CD4-positive, alpha-beta T cell treated with Interleukin-6 at 100 ng/mL for 8 hours (primary cell): ENCODE results near the gene MIEF1.
A peak's percentile ranks its signal among the peaks of the same experiment; 100 is the strongest.
"Not testable (repeated sequence)": the region's sequence is repeated elsewhere in the genome, so short reads cannot be mapped to it uniquely, and the experiment has no call there.

ENCODE experiments used
- DNase-seq: peaks from one replicate; pipeline ENCODE4 v3.0.0-alpha.2; 2020; ENCODE audit warnings: mixed read lengths, low spot score

Gene MIEF1

GRCh38 chr22:39513791-39514190 lies 11.7 kb downstream of the MIEF1 start:
- no peak for DNase-seq

GRCh38 chr22:39514373-39514973 lies 12.4 kb downstream of the MIEF1 start:
- DNase-seq, result no peak

GRCh38 chr22:39515266-39516050 lies 13.4 kb downstream of the MIEF1 start:
- DNase-seq, result no peak

- no peak for DNase-seq
Observed at GRCh38 chr22:39517470-39517869, 15.4 kb downstream of the MIEF1 start.

GRCh38 chr22:39518144-39518786 lies 16.2 kb downstream of the MIEF1 start:
- no peak for DNase-seq

GRCh38 chr22:39518996-39519680 lies 17.0 kb downstream of the MIEF1 start:
- no peak for DNase-seq

GRCh38 chr22:39519681-39520225 lies 17.7 kb downstream of the MIEF1 start:
- DNase-seq, result peak; percentile 97

- DNase-seq, result peak; percentile 83
Observed at GRCh38 chr22:39520226-39521105, 18.4 kb downstream of the MIEF1 start, which contains the start of gene ATF4. TSS of gene ATF4 (plus strand) at chr22:39520562. CDS start at chr22:39521446, 884 bp downstream.

- DNase-seq, result not testable (repeated sequence)
Observed at GRCh38 chr22:39521106-39521885, 19.2 kb downstream of the MIEF1 start.

GRCh38 chr22:39522091-39522490 lies 20.0 kb downstream of the MIEF1 start:
- DNase-seq, result not testable (repeated sequence)

- DNase-seq, result no peak
Observed at GRCh38 chr22:39522567-39523300, 20.6 kb downstream of the MIEF1 start.

GRCh38 chr22:39524089-39524752 lies 22.1 kb downstream of the MIEF1 start:
- no peak for DNase-seq

GRCh38 chr22:39524753-39525657 lies 22.9 kb downstream of the MIEF1 start:
- DNase-seq, result no peak

GRCh38 chr22:39525658-39525975 lies 23.5 kb downstream of the MIEF1 start:
- DNase-seq, result no peak

- peak; percentile 31 for DNase-seq
Observed at GRCh38 chr22:39526736-39527171, 24.7 kb downstream of the MIEF1 start.

GRCh38 chr22:39527481-39527961 lies 25.4 kb downstream of the MIEF1 start:
- no peak for DNase-seq

- DNase-seq, result no peak
Observed at GRCh38 chr22:39528080-39528661, 26.1 kb downstream of the MIEF1 start.
